ENCODE measurements around the gene RARA.

GRCh38 chr17:40307740-40308239 lies 1.2 kb upstream of the RARA start:
- TF ChIP-seq EP300 (IDR thresholded peaks at IDR 0.05): no peak
- TF ChIP-seq CTCF (IDR thresholded peaks at IDR 0.05): no peak

Measured in gastroesophageal sphincter (tissue), 3 donors.